Suprapubic skin (tissue), 4 donors: ENCODE measurements around the gene NAA20. TPM values are rescaled to one million over a fixed set of nuclear protein-coding genes. Genes with fewer than 3 reads are reported as not detected.

Experiments
- DNase-seq, 2 donors: peaks; one replicate each; pipeline ENCODE4 v3.0.0-alpha.2; 2019; ENCODE audit warnings: low spot score in 2 of 2
- H3K27ac ChIP-seq: fragments of 200-600 bp; sonication (generic); one replicate; pipeline ENCODE4 v1.5.1; 2019
- H3K27me3 ChIP-seq: fragments of 200-600 bp; sonication (generic); one replicate; pipeline ENCODE4 v1.5.1; 2019
- H3K36me3 ChIP-seq: fragments of 200-600 bp; sonication (generic); one replicate; pipeline ENCODE4 v1.5.1; 2019
- H3K4me1 ChIP-seq: fragments of 200-600 bp; sonication (generic); one replicate; pipeline ENCODE4 v1.5.1; 2019
- H3K4me3 ChIP-seq: fragments of 200-600 bp; sonication (generic); one replicate; pipeline ENCODE4 v1.5.1; 2019; ENCODE audit warnings: mild to moderate bottlenecking
- H3K9me3 ChIP-seq: fragments of 200-600 bp; sonication (generic); one replicate; pipeline ENCODE4 v1.5.1; 2019
- CTCF ChIP-seq, 2 donors: fragments of 200-600 bp in 1 of 2; fragments of 450-650 bp in 1 of 2; sonication (generic) in 1 of 2; IDR thresholded peaks; one replicate each; pipeline ENCODE4 v1.5.1; 2016 to 2019; ENCODE audit warnings: antibody characterized with exemption in 2 of 2, mild to moderate bottlenecking in 1 of 2, moderate library complexity in 1 of 2
- EP300 ChIP-seq: sonication (generic); formaldehyde crosslinking; IDR thresholded peaks from one replicate; pipeline ENCODE4 v1.6.1; 2017; ENCODE audit warnings: antibody characterized with exemption
- POLR2A ChIP-seq, 2 donors: fragments of 450-650 bp; IDR thresholded peaks; one replicate each; pipeline ENCODE4 v1.6.1; 2017; ENCODE audit warnings: antibody characterized with exemption in 2 of 2, mild to moderate bottlenecking in 2 of 2, moderate library complexity in 2 of 2
- POLR2AphosphoS5 ChIP-seq, 3 donors: sonication (generic); formaldehyde crosslinking; IDR thresholded peaks; one replicate each; pipeline ENCODE4 v1.6.1; 2017; ENCODE audit warnings: antibody characterized with exemption in 3 of 3
- WGBS: methylation state at CpG from one replicate; pipeline ENCODE4 v1.1.5; 2018; 5-methylcytosine and 5-hydroxymethylcytosine counted together
- total RNA-seq, 4 donors: library from RNA; depleted of rRNA; stranded (reverse); fragments of >200 nt; gene quantifications; one replicate each; pipeline ENCODE4 v1.1.0, GENCODE V29; 2016

Gene NAA20
- total RNA-seq, 4 donors from 2014 or later = 20.4 to 38.1 (median 36.5) TPM

- Histone ChIP-seq H3K27me3 (no peaks in the 10 kb centered on the region), H3K36me3 (peaks cover 7% of the 10 kb centered on the region), H3K9me3 (no peaks in the 10 kb centered on the region), H3K4me1 (peaks cover 73% of the 10 kb centered on the region), H3K4me3 (no peak overlapping the region), H3K27ac (no peak overlapping the region)
- 24% methylated on average over 1 of the region's 1 CpG for WGBS
- DNase-seq = no peak
- TF ChIP-seq POLR2A (IDR thresholded peaks at IDR 0.05) = no peak
- no peak for TF ChIP-seq EP300
- no peak for TF ChIP-seq CTCF (IDR thresholded peaks at IDR 0.05)
- TF ChIP-seq POLR2AphosphoS5 (IDR thresholded peaks at IDR 0.05) = no peak
These were observed 25.9 kb upstream of the NAA20 start for GRCh38 chr20:19991308-19991707.

GRCh38 chr20:19991854-19992253 lies 25.3 kb upstream of the NAA20 start:
- Histone ChIP-seq H3K4me1 (peaks cover 73% of the 10 kb centered on the region), H3K9me3 (no peaks in the 10 kb centered on the region), H3K27ac (no peak overlapping the region), H3K36me3 (peaks cover 11% of the 10 kb centered on the region), H3K27me3 (no peaks in the 10 kb centered on the region), H3K4me3 (no peak overlapping the region)
- WGBS = 66% methylated on average over 2 of the region's 2 CpGs
- TF ChIP-seq CTCF (IDR thresholded peaks at IDR 0.05) (no peak), POLR2A (IDR thresholded peaks at IDR 0.05) (no peak), POLR2AphosphoS5 (IDR thresholded peaks at IDR 0.05) (no peak), EP300 (no peak)
- DNase-seq = no peak

GRCh38 chr20:19992996-19993908 lies 23.9 kb upstream of the NAA20 start:
- TF ChIP-seq POLR2A (IDR thresholded peaks at IDR 0.05) (no peak), CTCF (IDR thresholded peaks at IDR 0.05) (no peak), POLR2AphosphoS5 (IDR thresholded peaks at IDR 0.05) (no peak), EP300 (no peak)
- WGBS = 18% methylated on average over 14 of the region's 14 CpGs
- Histone ChIP-seq H3K36me3 (peaks cover 25% of the 10 kb centered on the region), H3K27me3 (no peaks in the 10 kb centered on the region), H3K9me3 (no peaks in the 10 kb centered on the region), H3K4me3 (no peak overlapping the region), H3K4me1 (peaks cover 70% of the 10 kb centered on the region), H3K27ac (peak overlapping the region; percentile 83)
- no peak for DNase-seq

- Histone ChIP-seq H3K9me3 (no peaks in the 10 kb centered on the region), H3K27ac (peak overlapping the region; percentile 83), H3K36me3 (peaks cover 34% of the 10 kb centered on the region), H3K27me3 (no peaks in the 10 kb centered on the region), H3K4me3 (no peak overlapping the region), H3K4me1 (peaks cover 64% of the 10 kb centered on the region)
- TF ChIP-seq CTCF (IDR thresholded peaks at IDR 0.05) (no peak), POLR2AphosphoS5 (IDR thresholded peaks at IDR 0.05) (no peak), POLR2A (IDR thresholded peaks at IDR 0.05) (no peak), EP300 (no peak)
- WGBS = 50% methylated on average over 11 of the region's 12 CpGs
- no peak for DNase-seq
These were observed 23.0 kb upstream of the NAA20 start for GRCh38 chr20:19993958-19994669.

- no peak overlapping the region for H3K4me3 ChIP-seq
- H3K27ac ChIP-seq = peak overlapping the region; percentile 83
- peak; percentile 67 to 74 for TF ChIP-seq CTCF (IDR thresholded peaks at IDR 0.05)
- no peak for TF ChIP-seq EP300
- H3K36me3 ChIP-seq = peaks cover 42% of the 10 kb centered on the region
- peaks cover 59% of the 10 kb centered on the region for H3K4me1 ChIP-seq
- DNase-seq = no peak
- WGBS = 33% methylated on average over 5 of the region's 5 CpGs
- no peaks in the 10 kb centered on the region for H3K27me3 ChIP-seq
- no peaks in the 10 kb centered on the region for H3K9me3 ChIP-seq
These were observed 21.8 kb upstream of the NAA20 start for GRCh38 chr20:19995220-19995863.
